Lower leg skin (tissue), 4 donors: ENCODE measurements around the gene HOXA7. TPM values are rescaled to one million over a fixed set of nuclear protein-coding genes. Genes with fewer than 3 reads are reported as not detected.

Source experiments
- DNase-seq, 2 donors: peaks; one replicate each; pipeline ENCODE4 v3.0.0-alpha.2; 2019; ENCODE audit warnings: low spot score in 2 of 2
- H3K4me3 ChIP-seq: fragments of 200-600 bp; sonication (generic); 2 replicates; pipeline ENCODE4 v1.5.1; 2017; ENCODE audit warnings: mild to moderate bottlenecking, low read depth; ENCODE audit not compliant: poor library complexity, severe bottlenecking
- POLR2A ChIP-seq, 2 donors: fragments of 450-650 bp; IDR thresholded peaks; one replicate each; pipeline ENCODE4 v1.6.1; 2016 to 2017; ENCODE audit warnings: antibody characterized with exemption in 2 of 2, mild to moderate bottlenecking in 1 of 2, moderate library complexity in 1 of 2
- WGBS, 2 donors: methylation state at CpG; one replicate each; pipeline ENCODE4 v1.1.5; 2018; 5-methylcytosine and 5-hydroxymethylcytosine counted together
- intact Hi-C: fragments of 100-400 bp; cut with DNase I; formaldehyde crosslinking; loops from one replicate; pipeline ENCODE4 v1.15.0; 2023; ENCODE audit warnings: low total_unique reads
- total RNA-seq, 4 donors: library from RNA; depleted of rRNA; stranded (reverse); fragments of >200 nt; gene quantifications; one replicate each; pipeline ENCODE4 v1.1.0, GENCODE V29; 2016
- TF ChIP-seq, protein P1 (sequence below), 3 donors: fragments of 450-650 bp; IDR thresholded peaks; one replicate each; pipeline ENCODE4 v1.5.1; 2016; ENCODE audit warnings: antibody characterized with exemption in 3 of 3, mild to moderate bottlenecking in 3 of 3, moderate library complexity in 2 of 3

Gene HOXA7
- total RNA-seq, 4 donors from 2014 or later: 10.0 to 26.1 (median 18.1) TPM

DNA sequence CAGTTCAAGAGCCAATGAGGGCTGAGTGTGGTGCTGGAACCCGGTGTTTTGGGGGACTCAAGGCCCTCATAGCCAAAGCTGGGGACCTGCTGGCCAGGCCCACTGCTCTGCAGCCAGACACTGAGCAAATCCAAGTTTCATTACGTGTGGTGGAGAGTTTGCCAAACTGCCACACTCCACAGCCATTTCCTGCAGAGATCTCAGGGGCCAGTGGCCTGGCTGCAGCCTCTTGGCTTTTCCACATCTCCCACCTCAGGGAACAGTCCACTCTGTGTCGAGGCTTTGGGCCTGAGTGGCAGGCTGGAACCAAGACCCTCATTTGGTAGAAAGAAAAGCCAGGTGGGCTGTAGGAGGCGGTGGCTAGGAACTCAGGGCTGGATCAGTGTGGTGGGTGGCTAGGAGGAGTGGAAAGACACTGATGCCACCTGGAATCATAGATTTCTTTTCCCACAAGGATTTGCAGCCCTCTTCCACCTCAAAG is 25.4 kb upstream of the HOXA7 start:
- TF ChIP-seq, protein P1, sequence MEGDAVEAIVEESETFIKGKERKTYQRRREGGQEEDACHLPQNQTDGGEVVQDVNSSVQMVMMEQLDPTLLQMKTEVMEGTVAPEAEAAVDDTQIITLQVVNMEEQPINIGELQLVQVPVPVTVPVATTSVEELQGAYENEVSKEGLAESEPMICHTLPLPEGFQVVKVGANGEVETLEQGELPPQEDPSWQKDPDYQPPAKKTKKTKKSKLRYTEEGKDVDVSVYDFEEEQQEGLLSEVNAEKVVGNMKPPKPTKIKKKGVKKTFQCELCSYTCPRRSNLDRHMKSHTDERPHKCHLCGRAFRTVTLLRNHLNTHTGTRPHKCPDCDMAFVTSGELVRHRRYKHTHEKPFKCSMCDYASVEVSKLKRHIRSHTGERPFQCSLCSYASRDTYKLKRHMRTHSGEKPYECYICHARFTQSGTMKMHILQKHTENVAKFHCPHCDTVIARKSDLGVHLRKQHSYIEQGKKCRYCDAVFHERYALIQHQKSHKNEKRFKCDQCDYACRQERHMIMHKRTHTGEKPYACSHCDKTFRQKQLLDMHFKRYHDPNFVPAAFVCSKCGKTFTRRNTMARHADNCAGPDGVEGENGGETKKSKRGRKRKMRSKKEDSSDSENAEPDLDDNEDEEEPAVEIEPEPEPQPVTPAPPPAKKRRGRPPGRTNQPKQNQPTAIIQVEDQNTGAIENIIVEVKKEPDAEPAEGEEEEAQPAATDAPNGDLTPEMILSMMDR (IDR thresholded peaks at IDR 0.05): no peak
- TF ChIP-seq POLR2A (IDR thresholded peaks at IDR 0.05): no peak
- peak in 1 of 2 donors; percentile 85 for DNase-seq
- H3K4me3 ChIP-seq: no peak overlapping the region
- intact Hi-C loops: no loop called here
- WGBS, 2 donors: 81% methylated on average over 4 of the region's 4 CpGs

- intact Hi-C loops: no loop called here
- 81 to 82% methylated on average over 12 of the region's 12 CpGs for WGBS, 2 donors
- peak in 1 of 2 donors; percentile 86 for DNase-seq
- H3K4me3 ChIP-seq: no peak overlapping the region
- TF ChIP-seq, protein P1 (IDR thresholded peaks at IDR 0.05): no peak
- no peak for TF ChIP-seq POLR2A (IDR thresholded peaks at IDR 0.05)
Observed at GRCh38 chr7:27180431-27181420, 24.3 kb upstream of the HOXA7 start.

- peak; percentile 69 to 95 for DNase-seq
- WGBS, 2 donors: 23 to 24% methylated on average over 56 of the region's 56 CpGs
- no peak for TF ChIP-seq POLR2A (IDR thresholded peaks at IDR 0.05)
- TF ChIP-seq, protein P1 (IDR thresholded peaks at IDR 0.05): peak in 1 of 3 donors; percentile 53
- no peak overlapping the region for H3K4me3 ChIP-seq
- intact Hi-C loops: no loop called here
Observed at GRCh38 chr7:27179503-27180430, 23.3 kb upstream of the HOXA7 start.

GRCh38 chr7:27179030-27179429 is 22.6 kb upstream of the HOXA7 start:
- peak in 1 of 2 donors; percentile 81 for DNase-seq
- intact Hi-C loops: no loop called here
- H3K4me3 ChIP-seq: no peak overlapping the region
- WGBS, 2 donors: 57 to 59% methylated on average over 14 of the region's 14 CpGs
- no peak for TF ChIP-seq POLR2A (IDR thresholded peaks at IDR 0.05)
- TF ChIP-seq, protein P1 (IDR thresholded peaks at IDR 0.05): no peak

DNA sequence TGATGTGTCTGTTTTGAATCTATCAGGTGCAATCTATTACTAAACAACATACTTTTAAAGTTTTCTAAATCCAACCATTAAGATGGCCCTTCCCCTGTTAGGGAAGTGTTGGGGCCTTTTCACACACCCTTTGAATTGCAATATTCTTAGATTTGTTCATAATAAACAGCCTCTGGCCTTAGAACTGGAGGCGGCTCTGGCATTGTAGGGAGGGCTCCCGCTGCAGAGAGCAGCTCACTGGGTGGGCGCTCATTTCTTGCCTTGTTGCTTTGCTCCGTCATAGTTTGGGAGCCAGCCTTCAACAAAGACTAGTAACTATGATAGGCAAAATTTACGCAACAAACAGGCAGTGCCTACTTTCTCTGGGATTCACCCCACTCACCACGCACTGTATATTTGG is 21.9 kb upstream of the HOXA7 start:
- no peak overlapping the region for H3K4me3 ChIP-seq
- WGBS, 2 donors: 64 to 65% methylated on average over 6 of the region's 6 CpGs
- TF ChIP-seq, protein P1 (IDR thresholded peaks at IDR 0.05): no peak
- no peak for TF ChIP-seq POLR2A (IDR thresholded peaks at IDR 0.05)
- intact Hi-C loops: no loop called here
- DNase-seq: peak; percentile 47 to 88
